Measurements from ENCODE around the gene BZW2.

BZW2 gene

GRCh38 chr7:16645593-16646471 lies at the start of gene BZW2, which contains the start of gene ANKMY2:
Gene BZW2, plus strand, starts transcription at chr7:16646181. Its CDS starts 19,263 bp downstream, at chr7:16665444.
Gene ANKMY2, minus strand, starts transcription at chr7:16645754. Its CDS starts 181 bp downstream, at chr7:16645573.
- peak; percentile 94 to 95 for DNase-seq

- DNase-seq: no peak
Observed at GRCh38 chr7:16598015-16598414, 48.0 kb upstream of the BZW2 start.

- no peak for DNase-seq
Observed at GRCh38 chr7:16599860-16600259, 46.1 kb upstream of the BZW2 start.

GRCh38 chr7:16603633-16604032 lies 42.3 kb upstream of the BZW2 start:
- DNase-seq: no peak

GRCh38 chr7:16604054-16604453 lies 41.9 kb upstream of the BZW2 start:
- DNase-seq: no peak

- DNase-seq: no peak
Observed at GRCh38 chr7:16606704-16607103, 39.3 kb upstream of the BZW2 start.

GRCh38 chr7:16609842-16610450 lies 36.0 kb upstream of the BZW2 start:
- no peak for DNase-seq

- no peak for DNase-seq
Observed at GRCh38 chr7:16611711-16612110, 34.3 kb upstream of the BZW2 start.

- no peak for DNase-seq
Observed at GRCh38 chr7:16615228-16615627, 30.8 kb upstream of the BZW2 start.

- no peak for DNase-seq
Observed at GRCh38 chr7:16616122-16616521, 29.9 kb upstream of the BZW2 start.

- DNase-seq: no peak
Observed at GRCh38 chr7:16616542-16616941, 29.4 kb upstream of the BZW2 start.

GRCh38 chr7:16619979-16620408 lies 26.0 kb upstream of the BZW2 start:
- no peak for DNase-seq

- DNase-seq: no peak
Observed at GRCh38 chr7:16626388-16626787, 19.6 kb upstream of the BZW2 start.

- DNase-seq: no peak
Observed at GRCh38 chr7:16627236-16627635, 18.7 kb upstream of the BZW2 start.

- DNase-seq: no peak
Observed at GRCh38 chr7:16630654-16631053, 15.3 kb upstream of the BZW2 start.

GRCh38 chr7:16634271-16634738 lies 11.7 kb upstream of the BZW2 start:
- DNase-seq: no peak

GRCh38 chr7:16636555-16637101 lies 9.4 kb upstream of the BZW2 start:
- DNase-seq: no peak

GRCh38 chr7:16637379-16637778 lies 8.6 kb upstream of the BZW2 start:
- no peak for DNase-seq

- no peak for DNase-seq
Observed at GRCh38 chr7:16638282-16639280, 7.4 kb upstream of the BZW2 start.

GRCh38 chr7:16644157-16644556 lies 1.8 kb upstream of the BZW2 start:
- DNase-seq: no peak

GRCh38 chr7:16644636-16645592 lies 1.1 kb upstream of the BZW2 start:
- DNase-seq: peak; percentile 44 to 58
